Heart right ventricle (tissue), 16 donors: Measurements from ENCODE around the gene CRIP2. TPM values are rescaled to one million over a fixed set of nuclear protein-coding genes. Genes with fewer than 3 reads are reported as not detected.

ENCODE experiments used
- ATAC-seq, 8 donors: fragments of 200-7000 bp; cut with Tn5 transposase; one replicate each; pipeline ENCODE4 v1.9.1; 2020; ENCODE audit warnings: mild to moderate bottlenecking in 8 of 8, moderate library complexity in 8 of 8, moderate number of reproducible peaks in 1 of 8
- DNase-seq, 2 donors: peaks; one replicate each; pipeline ENCODE4 v3.0.0-alpha.2; 2020
- H3K27ac ChIP-seq, 10 donors: fragments of 200-600 bp; sonication (generic) in 2 of 10; one replicate each; pipeline versions ENCODE4 v1.5.0 to v1.8.0; 2020 to 2022; ENCODE audit warnings: mild to moderate bottlenecking in 3 of 10
- H3K27me3 ChIP-seq, 7 donors: fragments of 200-600 bp; one replicate each; pipeline ENCODE4 v1.8.0; 2021 to 2022; ENCODE audit warnings: mild to moderate bottlenecking in 2 of 7
- H3K36me3 ChIP-seq, 9 donors: fragments of 200-600 bp; sonication (generic) in 1 of 9; one replicate each; pipeline versions ENCODE4 v1.5.0 to v1.8.0; 2020 to 2022; ENCODE audit warnings: mild to moderate bottlenecking in 2 of 9
- H3K4me1 ChIP-seq, 9 donors: fragments of 200-600 bp; sonication (generic) in 1 of 9; one replicate each; pipeline versions ENCODE4 v1.5.0 to v1.8.0; 2020 to 2022; ENCODE audit warnings: mild to moderate bottlenecking in 4 of 9
- H3K4me3 ChIP-seq, 10 donors: fragments of 200-600 bp; sonication (generic) in 2 of 10; one replicate each; pipeline versions ENCODE4 v1.5.0 to v1.8.0; 2020 to 2022; ENCODE audit warnings: mild to moderate bottlenecking in 7 of 10, moderate library complexity in 2 of 10
- H3K9me3 ChIP-seq, 11 donors: fragments of 200-600 bp in 10 of 11; sonication (generic) in 2 of 11; one replicate each; pipeline versions ENCODE4 v1.5.0 to v1.8.0; 2013 to 2022; ENCODE audit warnings: mild to moderate bottlenecking in 2 of 11, control low read depth in 1 of 11, moderate library complexity in 1 of 11
- WGBS, 2 donors: extraction: QIAGEN DNeasy Blood & Tissue Kit; methylation state at CpG; one replicate each; pipeline ENCODE4 v1.1.7; 2013; ENCODE audit warnings: inconsistent platforms in 1 of 2; 5-methylcytosine and 5-hydroxymethylcytosine counted together
- intact Hi-C, 10 donors: fragments of 100-400 bp; cut with DNase I; formaldehyde crosslinking; loops; one replicate each; pipeline versions ENCODE4 v1.11.1 to v1.14.2; 2022
- polyA plus RNA-seq, 2 donors: library from polyadenylated mRNA; stranded (reverse); fragments of 200-250 nt; gene quantifications; one replicate each; pipeline ENCODE4 v1.2.3, GENCODE V29; 2013
- total RNA-seq, 10 donors: library from RNA; stranded (reverse); fragmentation: NEBNext Ultra II Directional in 3 of 10; extraction: Animal tissue kit (Norgen Biotek cat#: 25700) in 3 of 10; gene quantifications; one replicate each; pipeline versions ENCODE4 v1.2.1 to v1.2.4, GENCODE V29; 2021 to 2023
- TF ChIP-seq, protein P1 (sequence below), 9 donors: fragments of 200-600 bp; sonication (generic) in 2 of 9; IDR thresholded peaks; one replicate each; pipeline versions ENCODE4 v1.5.0 to v1.8.0; 2021 to 2022; ENCODE audit warnings: antibody characterized with exemption in 9 of 9, mild to moderate bottlenecking in 5 of 9, moderate library complexity in 1 of 9
- donor health status: Arrhythmogenic right ventricular cardiomyopathy.
- donor health status: ischemic (EF 13 %, LVEDD 7.1; RV severe dilation, severe dysfunction).
- donor health status: healthy with polysubstance abuse.
- donor health status: DM: no; HTN: yes; CAD: no.
- donor health status: DM: no; HTN: no; CAD: no.
- donor health status: ischemic (EF 25% LVEDD 6.9; RV normal size, moderate dysfunction).
- donor health status: ischemic (EF 25% LVEDD 5.7; RV mildly dilated, moderate dysfunction).
- donor health status: healthy.
- donor health status: DM: yes; HTN: yes; CAD: no.
- donor health status: Ischemic cardiomyopathy.
- donor health status: ischemic (EF 35%, LVEDD 5.7; RV mildly dilated, moderate dysfunction).
- donor health status: nonischemic (EF 11% LVEDD 7.7; RV severe dilation, severe dysfunction).
- donor health status: DM: yes; HTN: yes; CAD: no.
- donor health status: PGD.
- donor health status: ischemic (EF 29% LVEDD 5.4; RV normal size, mild dysfunction).
- donor health status: nonischemic (EF 23%, LVEDD 6.1; RV moderate dilation, normal function).

CRIP2 gene
- total and polyA plus RNA-seq, 12 donors, result 731 to 1,223 (median 927) TPM

DNA sequence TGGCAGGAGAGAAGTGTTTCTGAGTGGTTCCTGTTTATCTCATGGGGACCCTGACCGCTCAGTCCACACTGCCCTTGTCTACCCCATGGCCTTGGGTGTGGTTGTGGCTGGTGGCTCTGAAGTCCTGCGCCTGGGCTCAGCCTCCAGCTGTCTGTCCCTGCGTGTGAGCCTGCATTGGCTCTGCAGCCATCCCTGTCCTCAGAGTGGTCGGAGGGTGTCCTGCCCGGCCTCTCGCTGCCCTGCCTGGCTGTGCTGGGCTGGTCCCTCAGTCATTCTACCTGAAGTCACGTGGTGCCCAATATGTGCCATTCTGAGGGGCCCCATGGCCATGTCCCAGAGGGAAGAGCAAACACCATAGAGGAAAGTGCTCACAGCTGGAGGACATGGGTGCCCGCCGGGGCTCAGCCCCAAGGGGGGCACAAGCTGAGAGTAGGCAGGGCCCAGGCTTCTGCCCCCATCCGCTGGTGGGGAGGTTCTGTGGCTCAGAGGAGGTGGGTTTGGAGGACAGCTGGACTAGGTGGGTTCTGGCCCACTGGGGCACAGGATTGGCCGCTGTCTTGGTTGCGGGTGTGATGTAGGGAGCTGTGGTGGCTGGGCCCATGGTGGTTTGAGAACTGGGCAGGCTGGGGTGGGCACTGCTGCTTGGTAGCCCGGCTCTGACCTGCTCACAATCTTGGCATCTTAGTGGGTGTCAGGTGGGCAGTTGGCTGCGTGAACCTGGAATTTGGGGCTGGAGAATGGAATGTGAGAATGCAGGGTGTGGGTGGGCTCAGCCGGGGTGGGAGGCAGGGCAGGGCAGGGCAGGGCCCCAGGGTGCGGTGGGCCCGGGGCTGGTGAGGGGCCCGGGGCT, 28.1 kb downstream of the CRIP2 start:
- Histone ChIP-seq H3K4me1 (no peaks in the 10 kb centered on the region), H3K4me3 (no peak overlapping the region), H3K27me3 (peaks cover 0 to 6% (median 0%) of the 10 kb centered on the region in 7 donors), H3K27ac (no peak overlapping the region), H3K9me3 (no peaks in the 10 kb centered on the region), H3K36me3 (peaks cover 0 to 11% (median 0%) of the 10 kb centered on the region in 9 donors)
- intact Hi-C loops, result no loop called here
- TF ChIP-seq, protein P1, sequence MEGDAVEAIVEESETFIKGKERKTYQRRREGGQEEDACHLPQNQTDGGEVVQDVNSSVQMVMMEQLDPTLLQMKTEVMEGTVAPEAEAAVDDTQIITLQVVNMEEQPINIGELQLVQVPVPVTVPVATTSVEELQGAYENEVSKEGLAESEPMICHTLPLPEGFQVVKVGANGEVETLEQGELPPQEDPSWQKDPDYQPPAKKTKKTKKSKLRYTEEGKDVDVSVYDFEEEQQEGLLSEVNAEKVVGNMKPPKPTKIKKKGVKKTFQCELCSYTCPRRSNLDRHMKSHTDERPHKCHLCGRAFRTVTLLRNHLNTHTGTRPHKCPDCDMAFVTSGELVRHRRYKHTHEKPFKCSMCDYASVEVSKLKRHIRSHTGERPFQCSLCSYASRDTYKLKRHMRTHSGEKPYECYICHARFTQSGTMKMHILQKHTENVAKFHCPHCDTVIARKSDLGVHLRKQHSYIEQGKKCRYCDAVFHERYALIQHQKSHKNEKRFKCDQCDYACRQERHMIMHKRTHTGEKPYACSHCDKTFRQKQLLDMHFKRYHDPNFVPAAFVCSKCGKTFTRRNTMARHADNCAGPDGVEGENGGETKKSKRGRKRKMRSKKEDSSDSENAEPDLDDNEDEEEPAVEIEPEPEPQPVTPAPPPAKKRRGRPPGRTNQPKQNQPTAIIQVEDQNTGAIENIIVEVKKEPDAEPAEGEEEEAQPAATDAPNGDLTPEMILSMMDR (IDR thresholded peaks at IDR 0.05), result no peak
- DNase-seq, result no peak
- no peak for ATAC-seq
- 83 to 90% methylated on average over 18 of the region's 18 CpGs for WGBS, 2 donors

DNA sequence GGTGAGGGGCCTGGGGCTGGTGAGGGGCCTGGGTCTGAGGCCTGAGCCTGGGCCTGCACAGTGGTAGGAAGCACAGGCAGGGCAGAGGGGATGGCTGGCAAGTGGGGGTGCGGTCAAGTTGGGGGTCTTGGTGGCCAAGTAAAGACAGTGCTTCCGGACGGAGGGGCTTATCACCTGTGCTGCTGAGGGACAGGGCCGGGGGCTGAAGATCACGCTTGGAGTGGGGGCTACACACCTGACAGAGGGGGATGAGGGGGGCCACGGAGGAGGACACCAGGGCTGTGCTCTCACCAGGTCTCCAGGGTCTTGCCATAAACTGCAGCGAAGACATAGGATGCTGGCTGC, 28.6 kb downstream of the CRIP2 start:
- WGBS, 2 donors, result 86 to 87% methylated on average over 7 of the region's 7 CpGs
- Histone ChIP-seq H3K27ac (no peak overlapping the region), H3K4me3 (no peak overlapping the region), H3K27me3 (peaks cover 0 to 11% (median 4%) of the 10 kb centered on the region in 7 donors), H3K36me3 (peaks cover 0 to 6% (median 0%) of the 10 kb centered on the region in 9 donors), H3K9me3 (no peaks in the 10 kb centered on the region), H3K4me1 (no peaks in the 10 kb centered on the region)
- intact Hi-C loops, result no loop called here
- TF ChIP-seq, protein P1 (IDR thresholded peaks at IDR 0.05), result no peak
- no peak for DNase-seq
- ATAC-seq, result no peak

DNA sequence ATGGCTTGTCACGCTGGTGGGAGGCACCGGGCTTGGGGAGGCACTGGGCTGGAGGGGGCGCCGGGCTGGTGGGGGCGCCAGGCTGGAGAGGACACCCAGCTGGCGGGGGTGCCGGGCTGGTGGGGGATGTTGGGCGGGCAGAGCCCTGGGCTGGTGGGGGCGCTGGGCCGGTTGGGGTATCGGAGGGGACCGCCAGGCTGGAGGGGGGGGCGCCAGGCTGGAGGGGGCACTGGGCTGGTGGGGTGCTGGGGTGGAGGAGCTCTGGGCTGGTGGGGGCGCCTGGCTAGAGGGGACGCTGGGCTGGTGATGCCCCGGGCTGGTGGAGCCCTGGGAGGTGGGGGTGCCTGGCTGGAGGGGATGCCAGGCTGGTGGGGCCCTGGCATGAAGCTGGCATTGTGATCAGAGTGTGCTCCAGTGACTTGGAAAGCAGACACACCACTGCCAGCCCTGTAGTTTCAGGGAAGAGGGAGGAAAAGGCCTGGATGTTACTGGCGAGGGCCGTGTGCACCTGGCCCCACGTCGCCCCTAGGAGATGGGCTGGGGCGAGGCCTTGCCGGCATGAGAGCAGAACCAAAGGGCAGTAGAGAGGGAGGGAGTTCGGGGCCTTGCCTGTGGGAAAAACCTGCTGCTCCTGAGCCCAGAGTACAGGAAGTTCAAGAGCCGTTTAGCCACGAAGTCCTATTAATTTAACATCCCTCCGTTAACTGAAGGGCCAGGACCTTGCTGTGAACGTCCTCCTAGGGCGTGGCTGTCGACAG, 29.5 kb downstream of the CRIP2 start:
- ATAC-seq (no peak), DNase-seq (no peak)
- intact Hi-C loops, result no loop called here
- H3K4me3 ChIP-seq, result no peak overlapping the region
- 74 to 77% methylated on average over 26 to 29 of the region's 29 CpGs for WGBS, 2 donors
- peaks cover 0 to 19% (median 9%) of the 10 kb centered on the region in 7 donors for H3K27me3 ChIP-seq
- no peak overlapping the region for H3K27ac ChIP-seq
- TF ChIP-seq, protein P1 (IDR thresholded peaks at IDR 0.05), result no peak
- H3K4me1 ChIP-seq, result no peaks in the 10 kb centered on the region
- H3K36me3 ChIP-seq, result no peaks in the 10 kb centered on the region
- no peaks in the 10 kb centered on the region for H3K9me3 ChIP-seq

DNA sequence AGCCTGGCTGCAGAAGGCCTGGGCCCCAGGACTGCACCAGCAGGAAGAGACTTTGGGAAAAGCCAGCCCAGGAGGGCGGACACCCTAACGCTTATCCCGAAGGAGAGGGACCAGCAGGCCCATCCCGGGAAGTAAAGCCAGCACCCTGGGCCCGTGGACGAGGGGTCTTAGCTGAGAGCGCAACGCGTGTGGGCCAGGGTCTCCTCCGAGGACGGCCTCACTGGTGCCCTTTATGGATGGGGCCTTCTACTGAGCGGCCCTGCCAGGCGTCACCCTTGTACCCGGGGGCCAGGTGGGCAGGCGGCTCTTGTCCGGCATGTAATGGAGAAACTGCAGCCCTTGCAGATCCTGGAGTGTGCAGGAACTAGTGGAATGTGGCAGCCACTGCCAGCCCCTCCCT, 30.5 kb downstream of the CRIP2 start:
- TF ChIP-seq, protein P1 (IDR thresholded peaks at IDR 0.05), result no peak
- intact Hi-C loops, result no loop called here
- ATAC-seq, result no peak
- Histone ChIP-seq H3K4me3 (no peak overlapping the region), H3K36me3 (no peaks in the 10 kb centered on the region), H3K4me1 (no peaks in the 10 kb centered on the region), H3K9me3 (no peaks in the 10 kb centered on the region), H3K27ac (no peak overlapping the region), H3K27me3 (peaks cover 0 to 28% (median 14%) of the 10 kb centered on the region in 7 donors)
- no peak for DNase-seq
- 90 to 92% methylated on average over 16 of the region's 16 CpGs for WGBS, 2 donors
